Thoracic aorta (tissue), 2 donors: ENCODE measurements around the gene IRF1. TPM values are rescaled to one million over a fixed set of nuclear protein-coding genes. Genes with fewer than 3 reads are reported as not detected.

Experiments
- ATAC-seq: fragments of 150-250 bp; one replicate; pipeline ENCODE4 v1.8.0; 2017; ENCODE audit warnings: low read depth; ENCODE audit not compliant: insufficient number of reproducible peaks, low FRiP score
- DNase-seq: peaks from one replicate; pipeline ENCODE4 v3.0.0-alpha.2; 2020; ENCODE audit warnings: low spot score
- H3K27ac ChIP-seq, 2 donors: fragments of 200-600 bp; sonication (generic); 1 replicate in 1 of 2; 2 replicates in 1 of 2; pipeline ENCODE4 v1.5.1; 2016; ENCODE audit warnings: mild to moderate bottlenecking in 2 of 2, moderate library complexity in 2 of 2
- H3K27me3 ChIP-seq: fragments of 200-600 bp; sonication (generic); replicated peaks from 2 replicates; pipeline ENCODE4 v1.6.0; 2016; ENCODE audit warnings: mild to moderate bottlenecking; ENCODE audit not compliant: insufficient read depth
- H3K36me3 ChIP-seq: fragments of 200-600 bp; sonication (generic); one replicate; pipeline ENCODE4 v1.5.1; 2016
- H3K4me1 ChIP-seq, 2 donors: fragments of 200-600 bp; sonication (generic); 1 replicate in 1 of 2; 2 replicates in 1 of 2; pipeline versions ENCODE4 v1.5.1 to v1.6.0; 2016; ENCODE audit warnings: low read depth in 2 of 2, mild to moderate bottlenecking in 1 of 2; ENCODE audit not compliant: control insufficient read depth in 1 of 2
- H3K4me3 ChIP-seq: fragments of 200-600 bp; sonication (generic); 2 replicates; pipeline ENCODE4 v1.5.1; 2016; ENCODE audit warnings: mild to moderate bottlenecking
- H3K9me3 ChIP-seq: fragments of 200-600 bp; sonication (generic); 2 replicates; pipeline ENCODE4 v1.5.1; 2016
- CTCF ChIP-seq: fragments of 200-600 bp; sonication (generic); IDR thresholded peaks from one replicate; pipeline ENCODE4 v1.5.1; 2019; ENCODE audit warnings: antibody characterized with exemption
- total RNA-seq, 2 donors: library from RNA; depleted of rRNA; stranded (reverse); fragments of >200 nt; gene quantifications; one replicate each; pipeline versions ENCODE4 v1.1.0 to v1.2.3, GENCODE V29; 2016

Gene IRF1
- total RNA-seq, 2 donors from 2014 or later, result 31.3 to 57.7 TPM

GRCh38 chr5:132445930-132446329 lies 44.6 kb downstream of the IRF1 start:
- ATAC-seq, result no peak

GRCh38 chr5:132445640-132445923 lies 45.0 kb downstream of the IRF1 start:
- H3K36me3 ChIP-seq, result no peaks in the 10 kb centered on the region
- DNase-seq (no peak), ATAC-seq (no peak)
- H3K27ac ChIP-seq, result peak overlapping the region; percentile 55 to 75
- H3K4me1 ChIP-seq, result peaks cover 18 to 42% of the 10 kb centered on the region in 2 donors
- no peak overlapping the region for H3K4me3 ChIP-seq
- no peak for TF ChIP-seq CTCF
- no peaks in the 10 kb centered on the region for H3K27me3 ChIP-seq
- H3K9me3 ChIP-seq, result no peaks in the 10 kb centered on the region

More at GRCh38 chr5:132445930-132446329, 44.6 kb downstream of the IRF1 start:
- no peak for TF ChIP-seq CTCF
- Histone ChIP-seq H3K27me3 (no peaks in the 10 kb centered on the region), H3K4me3 (no peak overlapping the region), H3K27ac (peak overlapping the region; percentile 55 to 75), H3K9me3 (no peaks in the 10 kb centered on the region), H3K36me3 (no peaks in the 10 kb centered on the region), H3K4me1 (peaks cover 18 to 41% of the 10 kb centered on the region in 2 donors)
- DNase-seq, result no peak

GRCh38 chr5:132444841-132445639 lies 45.5 kb downstream of the IRF1 start:
- H3K4me1 ChIP-seq, result peaks cover 18 to 44% of the 10 kb centered on the region in 2 donors

GRCh38 chr5:132444061-132444460 lies 46.5 kb downstream of the IRF1 start:
- Histone ChIP-seq H3K27me3 (no peaks in the 10 kb centered on the region), H3K9me3 (no peaks in the 10 kb centered on the region), H3K4me3 (no peak overlapping the region), H3K27ac (peak overlapping the region in 1 of 2 donors; percentile 2), H3K4me1 (peaks cover 27 to 53% of the 10 kb centered on the region in 2 donors), H3K36me3 (no peaks in the 10 kb centered on the region)
- ATAC-seq (no peak), DNase-seq (no peak)
- TF ChIP-seq CTCF, result no peak

More at GRCh38 chr5:132444841-132445639, 45.5 kb downstream of the IRF1 start:
- H3K27ac ChIP-seq, result peak overlapping the region; percentile 55 to 75
- H3K27me3 ChIP-seq, result no peaks in the 10 kb centered on the region
- TF ChIP-seq CTCF, result no peak
- H3K36me3 ChIP-seq, result no peaks in the 10 kb centered on the region
- no peaks in the 10 kb centered on the region for H3K9me3 ChIP-seq
- no peak overlapping the region for H3K4me3 ChIP-seq
- DNase-seq, result no peak
- no peak for ATAC-seq

- no peaks in the 10 kb centered on the region for H3K36me3 ChIP-seq
- ATAC-seq, result peak; percentile 37
- H3K9me3 ChIP-seq, result no peaks in the 10 kb centered on the region
- peak overlapping the region; percentile 35 for H3K4me3 ChIP-seq
- no peak for DNase-seq
- no peaks in the 10 kb centered on the region for H3K27me3 ChIP-seq
- TF ChIP-seq CTCF, result no peak
- H3K4me1 ChIP-seq, result peaks cover 30 to 49% of the 10 kb centered on the region in 2 donors
- peak overlapping the region; percentile 33 to 75 for H3K27ac ChIP-seq
These were observed 51.0 kb downstream of the IRF1 start for GRCh38 chr5:132439521-132440089.
